Measurements from ENCODE around the gene RHO.
"Not testable (repeated sequence)": the region's sequence is repeated elsewhere in the genome, so short reads cannot be mapped to it uniquely, and the experiment has no call there.

Gene RHO

DNA sequence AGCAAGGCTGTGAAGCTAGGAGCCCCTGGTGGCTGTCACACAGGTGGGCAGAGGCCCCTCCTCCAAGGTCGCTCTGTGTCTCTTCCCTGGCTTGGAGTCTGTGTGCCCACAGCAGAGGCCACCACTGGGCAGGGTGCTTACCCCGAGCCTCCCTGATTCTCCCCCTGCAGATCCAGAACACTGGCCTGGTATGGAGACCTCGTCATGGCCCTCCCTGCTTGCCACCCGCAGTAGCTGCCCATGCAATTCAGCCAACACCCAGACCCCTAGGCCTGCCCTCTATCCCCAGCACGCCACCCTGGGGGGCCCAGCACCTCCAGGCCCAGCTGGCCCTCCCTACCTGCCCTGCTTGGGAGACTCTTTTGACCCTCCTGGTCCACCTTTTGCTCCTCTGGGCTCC lies 5.5 kb upstream of the RHO start:
- DNase-seq = no peak

DNA sequence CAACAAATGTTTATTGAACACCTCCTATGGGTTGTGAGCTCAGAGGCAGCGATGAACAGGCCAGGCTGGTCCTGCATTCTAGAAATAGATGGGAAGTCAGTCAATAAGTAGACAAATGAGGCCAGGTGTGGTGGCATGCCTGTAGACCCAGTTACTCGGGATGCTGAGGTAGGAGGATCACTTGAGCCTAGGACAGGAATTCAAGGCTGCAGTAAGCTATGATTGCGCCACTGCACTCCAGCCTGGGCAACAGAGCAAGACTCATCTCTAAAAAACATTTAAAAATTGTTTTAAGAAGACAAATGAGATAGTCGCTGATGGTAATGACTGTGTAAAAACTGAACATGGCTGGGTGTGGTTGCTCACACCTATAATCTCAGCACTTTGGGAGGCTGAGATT lies 4.4 kb upstream of the RHO start:
- no peak for DNase-seq

DNA sequence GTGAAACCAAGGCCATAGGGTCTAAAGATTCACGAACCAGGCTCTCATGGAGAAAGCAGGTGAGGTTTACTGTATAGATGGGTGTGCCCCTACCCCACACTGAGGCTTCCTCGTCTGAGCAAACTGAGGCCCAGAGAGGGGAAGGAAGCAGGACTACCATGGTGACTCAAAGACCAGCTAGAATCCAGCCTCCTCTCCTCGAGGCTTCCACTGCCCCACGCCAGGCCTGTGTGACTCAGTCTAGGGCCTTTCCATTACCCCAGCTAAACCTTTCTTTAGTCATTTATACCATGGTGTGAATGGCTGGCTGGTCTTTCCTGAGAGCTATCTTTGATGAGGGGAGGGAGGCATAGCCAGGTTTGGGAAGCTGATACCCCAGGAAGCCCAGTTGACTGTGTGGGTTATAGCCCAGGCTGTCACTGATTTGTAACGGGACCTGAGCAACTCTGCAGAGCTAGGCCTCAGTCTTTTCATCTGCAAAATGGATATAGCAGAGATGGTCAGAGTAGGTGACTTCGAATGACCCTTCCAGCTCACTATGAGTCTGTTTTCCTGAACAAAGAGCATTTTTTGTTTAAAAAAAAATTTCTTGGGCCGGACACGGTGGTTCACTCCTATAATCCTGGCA lies 3.0 kb upstream of the RHO start:
- no peak for DNase-seq

DNA sequence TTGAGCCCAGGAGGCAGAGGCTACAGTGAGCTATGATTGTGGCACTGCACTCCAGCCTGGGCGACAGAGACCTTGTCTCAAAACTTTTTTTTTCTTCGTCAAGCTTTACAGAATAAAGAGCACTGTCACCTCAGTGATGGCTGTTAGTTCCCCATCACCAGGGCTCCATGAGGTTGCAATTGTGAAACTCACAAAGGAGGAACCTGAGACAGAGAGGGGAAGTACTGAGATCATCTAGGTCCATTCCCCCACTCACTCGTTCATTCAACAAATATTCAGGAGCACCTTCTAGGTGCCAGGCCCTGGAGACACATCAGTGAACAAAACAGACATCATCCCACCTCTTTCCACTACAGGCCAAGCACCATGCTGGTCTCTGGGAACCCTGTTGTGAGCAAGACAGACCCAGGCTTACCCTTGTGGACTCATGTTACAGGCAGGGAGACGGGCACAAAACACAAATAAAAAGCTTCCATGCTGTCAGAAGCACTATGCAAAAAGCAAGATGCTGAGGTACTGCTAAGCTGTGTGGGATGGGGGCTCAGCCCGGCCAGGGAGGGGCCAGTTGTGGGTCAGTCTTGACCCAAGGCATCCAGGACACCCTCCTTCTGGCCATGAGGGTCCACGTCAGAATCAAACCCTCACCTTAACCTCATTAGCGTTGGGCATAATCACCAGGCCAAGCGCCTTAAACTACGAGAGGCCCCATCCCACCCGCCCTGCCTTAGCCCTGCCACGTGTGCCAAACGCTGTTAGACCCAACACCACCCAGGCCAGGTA lies 2.1 kb upstream of the RHO start:
- no peak for DNase-seq

DNA sequence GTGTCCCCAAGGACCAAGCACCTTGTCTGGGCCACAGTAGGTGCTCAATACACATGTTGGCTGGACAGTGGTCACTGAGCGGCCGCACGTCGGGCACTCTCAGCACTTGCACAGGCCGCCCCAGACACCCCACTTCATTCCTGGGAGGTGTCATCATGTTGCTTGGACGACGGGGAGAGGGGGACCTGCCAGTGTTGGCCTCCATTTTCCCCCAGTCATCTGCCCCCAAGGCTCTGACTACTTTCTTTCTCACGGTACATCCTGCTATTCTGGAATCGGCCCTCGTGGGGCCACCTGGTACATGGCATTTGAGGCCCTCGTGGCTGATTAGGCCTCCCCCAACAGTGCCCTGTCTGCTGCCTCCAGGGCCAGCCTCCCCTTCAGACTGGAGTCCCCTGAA lies 1.2 kb upstream of the RHO start:
- no peak for DNase-seq

DNA sequence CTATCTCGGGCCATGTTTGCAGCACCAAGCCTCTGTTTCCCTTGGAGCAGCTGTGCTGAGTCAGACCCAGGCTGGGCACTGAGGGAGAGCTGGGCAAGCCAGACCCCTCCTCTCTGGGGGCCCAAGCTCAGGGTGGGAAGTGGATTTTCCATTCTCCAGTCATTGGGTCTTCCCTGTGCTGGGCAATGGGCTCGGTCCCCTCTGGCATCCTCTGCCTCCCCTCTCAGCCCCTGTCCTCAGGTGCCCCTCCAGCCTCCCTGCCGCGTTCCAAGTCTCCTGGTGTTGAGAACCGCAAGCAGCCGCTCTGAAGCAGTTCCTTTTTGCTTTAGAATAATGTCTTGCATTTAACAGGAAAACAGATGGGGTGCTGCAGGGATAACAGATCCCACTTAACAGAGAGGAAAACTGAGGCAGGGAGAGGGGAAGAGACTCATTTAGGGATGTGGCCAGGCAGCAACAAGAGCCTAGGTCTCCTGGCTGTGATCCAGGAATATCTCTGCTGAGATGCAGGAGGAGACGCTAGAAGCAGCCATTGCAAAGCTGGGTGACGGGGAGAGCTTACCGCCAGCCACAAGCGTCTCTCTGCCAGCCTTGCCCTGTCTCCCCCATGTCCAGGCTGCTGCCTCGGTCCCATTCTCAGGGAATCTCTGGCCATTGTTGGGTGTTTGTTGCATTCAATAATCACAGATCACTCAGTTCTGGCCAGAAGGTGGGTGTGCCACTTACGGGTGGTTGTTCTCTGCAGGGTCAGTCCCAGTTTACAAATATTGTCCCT lies 1.2 kb downstream of the RHO start:
- DNase-seq = no peak

DNA sequence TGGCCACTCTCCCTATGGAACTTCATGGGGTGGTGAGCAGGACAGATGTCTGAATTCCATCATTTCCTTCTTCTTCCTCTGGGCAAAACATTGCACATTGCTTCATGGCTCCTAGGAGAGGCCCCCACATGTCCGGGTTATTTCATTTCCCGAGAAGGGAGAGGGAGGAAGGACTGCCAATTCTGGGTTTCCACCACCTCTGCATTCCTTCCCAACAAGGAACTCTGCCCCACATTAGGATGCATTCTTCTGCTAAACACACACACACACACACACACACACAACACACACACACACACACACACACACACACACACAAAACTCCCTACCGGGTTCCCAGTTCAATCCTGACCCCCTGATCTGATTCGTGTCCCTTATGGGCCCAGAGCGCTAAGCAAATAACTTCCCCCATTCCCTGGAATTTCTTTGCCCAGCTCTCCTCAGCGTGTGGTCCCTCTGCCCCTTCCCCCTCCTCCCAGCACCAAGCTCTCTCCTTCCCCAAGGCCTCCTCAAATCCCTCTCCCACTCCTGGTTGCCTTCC lies 1.9 kb downstream of the RHO start:
- DNase-seq = no peak

DNA sequence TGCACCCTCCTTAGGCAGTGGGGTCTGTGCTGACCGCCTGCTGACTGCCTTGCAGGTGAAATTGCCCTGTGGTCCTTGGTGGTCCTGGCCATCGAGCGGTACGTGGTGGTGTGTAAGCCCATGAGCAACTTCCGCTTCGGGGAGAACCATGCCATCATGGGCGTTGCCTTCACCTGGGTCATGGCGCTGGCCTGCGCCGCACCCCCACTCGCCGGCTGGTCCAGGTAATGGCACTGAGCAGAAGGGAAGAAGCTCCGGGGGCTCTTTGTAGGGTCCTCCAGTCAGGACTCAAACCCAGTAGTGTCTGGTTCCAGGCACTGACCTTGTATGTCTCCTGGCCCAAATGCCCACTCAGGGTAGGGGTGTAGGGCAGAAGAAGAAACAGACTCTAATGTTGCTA lies 2.4 kb downstream of the RHO start:
- DNase-seq = no peak

DNA sequence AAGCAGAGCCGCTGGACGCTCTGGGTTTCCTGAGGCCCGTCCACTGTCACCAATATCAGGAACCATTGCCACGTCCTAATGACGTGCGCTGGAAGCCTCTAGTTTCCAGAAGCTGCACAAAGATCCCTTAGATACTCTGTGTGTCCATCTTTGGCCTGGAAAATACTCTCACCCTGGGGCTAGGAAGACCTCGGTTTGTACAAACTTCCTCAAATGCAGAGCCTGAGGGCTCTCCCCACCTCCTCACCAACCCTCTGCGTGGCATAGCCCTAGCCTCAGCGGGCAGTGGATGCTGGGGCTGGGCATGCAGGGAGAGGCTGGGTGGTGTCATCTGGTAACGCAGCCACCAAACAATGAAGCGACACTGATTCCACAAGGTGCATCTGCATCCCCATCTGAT lies 3.3 kb downstream of the RHO start:
- no peak for DNase-seq

DNA sequence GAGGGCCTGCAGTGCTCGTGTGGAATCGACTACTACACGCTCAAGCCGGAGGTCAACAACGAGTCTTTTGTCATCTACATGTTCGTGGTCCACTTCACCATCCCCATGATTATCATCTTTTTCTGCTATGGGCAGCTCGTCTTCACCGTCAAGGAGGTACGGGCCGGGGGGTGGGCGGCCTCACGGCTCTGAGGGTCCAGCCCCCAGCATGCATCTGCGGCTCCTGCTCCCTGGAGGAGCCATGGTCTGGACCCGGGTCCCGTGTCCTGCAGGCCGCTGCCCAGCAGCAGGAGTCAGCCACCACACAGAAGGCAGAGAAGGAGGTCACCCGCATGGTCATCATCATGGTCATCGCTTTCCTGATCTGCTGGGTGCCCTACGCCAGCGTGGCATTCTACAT lies 3.8 kb downstream of the RHO start:
- no peak for DNase-seq

DNA sequence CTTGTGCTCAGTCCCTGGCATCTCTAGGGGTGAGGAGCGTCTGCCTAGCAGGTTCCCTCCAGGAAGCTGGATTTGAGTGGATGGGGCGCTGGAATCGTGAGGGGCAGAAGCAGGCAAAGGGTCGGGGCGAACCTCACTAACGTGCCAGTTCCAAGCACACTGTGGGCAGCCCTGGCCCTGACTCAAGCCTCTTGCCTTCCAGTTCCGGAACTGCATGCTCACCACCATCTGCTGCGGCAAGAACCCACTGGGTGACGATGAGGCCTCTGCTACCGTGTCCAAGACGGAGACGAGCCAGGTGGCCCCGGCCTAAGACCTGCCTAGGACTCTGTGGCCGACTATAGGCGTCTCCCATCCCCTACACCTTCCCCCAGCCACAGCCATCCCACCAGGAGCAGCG lies 5.0 kb downstream of the RHO start:
- no peak for DNase-seq

DNA sequence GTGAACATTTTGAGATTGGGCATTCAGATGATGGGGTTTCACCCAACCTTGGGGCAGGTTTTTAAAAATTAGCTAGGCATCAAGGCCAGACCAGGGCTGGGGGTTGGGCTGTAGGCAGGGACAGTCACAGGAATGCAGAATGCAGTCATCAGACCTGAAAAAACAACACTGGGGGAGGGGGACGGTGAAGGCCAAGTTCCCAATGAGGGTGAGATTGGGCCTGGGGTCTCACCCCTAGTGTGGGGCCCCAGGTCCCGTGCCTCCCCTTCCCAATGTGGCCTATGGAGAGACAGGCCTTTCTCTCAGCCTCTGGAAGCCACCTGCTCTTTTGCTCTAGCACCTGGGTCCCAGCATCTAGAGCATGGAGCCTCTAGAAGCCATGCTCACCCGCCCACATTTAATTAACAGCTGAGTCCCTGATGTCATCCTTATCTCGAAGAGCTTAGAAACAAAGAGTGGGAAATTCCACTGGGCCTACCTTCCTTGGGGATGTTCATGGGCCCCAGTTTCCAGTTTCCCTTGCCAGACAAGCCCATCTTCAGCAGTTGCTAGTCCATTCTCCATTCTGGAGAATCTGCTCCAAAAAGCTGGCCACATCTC lies 6.1 kb downstream of the RHO start:
- DNase-seq = no peak

DNA sequence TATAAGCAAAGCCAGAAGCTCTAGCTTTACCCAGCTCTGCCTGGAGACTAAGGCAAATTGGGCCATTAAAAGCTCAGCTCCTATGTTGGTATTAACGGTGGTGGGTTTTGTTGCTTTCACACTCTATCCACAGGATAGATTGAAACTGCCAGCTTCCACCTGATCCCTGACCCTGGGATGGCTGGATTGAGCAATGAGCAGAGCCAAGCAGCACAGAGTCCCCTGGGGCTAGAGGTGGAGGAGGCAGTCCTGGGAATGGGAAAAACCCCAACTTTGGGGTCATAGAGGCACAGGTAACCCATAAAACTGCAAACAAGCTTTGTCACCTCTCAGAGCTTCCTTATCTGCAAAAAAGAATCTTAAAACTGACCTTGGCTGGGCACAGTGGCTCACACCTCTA lies 6.6 kb downstream of the RHO start:
- no peak for DNase-seq

DNA sequence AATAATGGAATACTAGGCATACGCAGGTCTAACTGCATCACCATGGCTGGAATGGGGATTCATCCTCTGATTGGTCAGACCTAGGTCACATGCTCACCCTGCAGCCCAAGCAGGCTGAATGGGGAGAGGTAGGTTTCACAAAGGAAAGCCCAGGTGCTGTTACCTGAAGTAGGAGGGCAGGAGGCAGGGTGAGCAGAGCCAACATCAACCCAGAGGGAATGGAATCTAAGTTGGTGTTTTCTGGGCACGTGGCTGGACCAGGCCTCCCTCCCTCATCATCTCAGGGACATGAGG lies 7.9 kb downstream of the RHO start:
- no peak for DNase-seq

DNA sequence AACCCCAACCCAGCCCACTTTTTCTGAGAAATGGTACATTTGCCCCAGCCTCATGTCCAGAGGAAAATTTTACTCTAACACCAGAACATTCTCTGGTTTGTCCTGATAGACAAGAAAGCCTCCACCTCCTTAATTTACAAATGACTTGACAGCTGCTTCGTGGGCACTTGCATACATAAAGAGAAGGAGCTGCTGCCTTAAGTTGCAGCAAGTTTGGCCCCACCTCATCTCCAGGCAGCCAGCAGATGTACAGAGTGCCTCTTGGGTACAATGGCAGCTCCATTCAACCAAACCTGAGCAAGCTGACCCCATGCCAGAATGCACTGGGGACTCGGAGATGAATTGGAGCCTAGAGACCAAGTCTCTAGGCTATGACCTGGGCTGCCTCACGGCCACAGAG lies 8.4 kb downstream of the RHO start:
- no peak for DNase-seq

DNA sequence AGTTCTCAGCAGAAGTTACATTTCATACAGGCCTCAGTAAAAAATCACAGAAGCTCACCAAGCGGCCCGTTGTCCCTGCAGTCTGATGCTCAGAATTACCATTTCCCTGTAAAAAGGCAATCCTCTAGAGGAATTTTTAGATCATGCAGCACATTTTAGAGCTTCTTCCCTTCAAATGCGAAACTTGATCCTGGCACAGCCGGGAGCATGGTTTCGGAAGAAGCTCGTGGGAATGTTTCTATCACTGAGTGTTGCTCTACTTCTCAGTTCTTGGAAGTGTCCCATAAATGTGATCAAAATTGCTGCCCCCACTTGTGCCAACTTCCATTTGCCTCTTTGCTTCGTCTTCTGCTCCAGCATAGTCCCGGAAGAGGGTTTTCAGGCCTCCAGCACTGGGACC lies 10.8 kb downstream of the RHO start:
- DNase-seq = no peak

DNA sequence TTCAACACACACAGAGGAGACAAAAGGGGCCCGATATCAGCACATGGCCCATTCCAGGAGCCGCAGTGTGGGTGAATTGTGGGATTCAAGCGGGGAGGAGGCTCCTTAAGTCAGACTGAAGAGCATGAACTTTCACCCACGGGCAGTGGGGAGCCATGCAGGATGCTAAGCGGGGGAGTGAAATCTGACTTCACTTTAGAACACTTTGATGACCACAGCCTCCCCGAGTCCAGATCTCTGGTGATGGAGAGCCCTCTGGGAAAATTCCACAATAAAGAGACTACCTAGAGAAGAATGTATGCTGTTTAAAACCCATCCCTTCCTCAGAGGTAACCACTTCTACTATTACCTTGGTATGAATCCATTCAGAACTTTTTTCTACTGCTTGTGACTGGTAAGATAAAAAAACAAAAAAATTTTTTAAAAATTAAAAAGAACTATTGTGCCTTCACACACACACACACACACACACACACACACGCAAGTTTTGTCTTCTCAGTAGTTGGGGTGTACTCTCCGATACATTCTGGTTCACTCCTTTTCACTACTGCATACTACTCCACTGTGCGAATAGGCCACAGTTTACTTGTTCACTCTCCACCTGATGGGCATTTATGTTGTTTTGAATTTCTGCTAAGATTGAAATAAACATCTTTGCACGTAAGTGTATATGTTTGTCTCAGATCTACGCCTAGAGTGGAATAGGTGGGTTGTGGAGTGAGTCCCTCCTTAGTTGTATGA lies 12.5 kb downstream of the RHO start:
- DNase-seq = no peak

DNA sequence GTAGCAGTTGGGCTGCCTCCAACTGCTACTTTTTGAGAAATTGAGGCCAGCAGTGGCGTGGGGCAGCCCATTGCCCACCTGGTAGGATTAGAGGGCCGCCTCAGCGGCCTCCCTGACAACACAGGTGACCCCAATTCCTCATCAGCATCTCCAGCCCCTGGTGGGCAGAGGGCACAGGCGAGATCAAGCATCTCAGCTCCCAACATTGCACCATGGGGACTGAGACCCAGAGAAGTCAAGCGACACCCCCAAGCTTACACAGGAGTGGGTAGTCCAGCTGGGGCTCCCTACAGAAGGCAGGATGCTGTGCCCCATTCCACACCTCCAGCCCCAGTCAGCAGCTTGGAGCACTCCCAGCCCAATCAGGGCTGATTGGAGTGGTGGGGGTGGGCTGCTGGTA lies 14.3 kb downstream of the RHO start:
- no peak for DNase-seq

DNA sequence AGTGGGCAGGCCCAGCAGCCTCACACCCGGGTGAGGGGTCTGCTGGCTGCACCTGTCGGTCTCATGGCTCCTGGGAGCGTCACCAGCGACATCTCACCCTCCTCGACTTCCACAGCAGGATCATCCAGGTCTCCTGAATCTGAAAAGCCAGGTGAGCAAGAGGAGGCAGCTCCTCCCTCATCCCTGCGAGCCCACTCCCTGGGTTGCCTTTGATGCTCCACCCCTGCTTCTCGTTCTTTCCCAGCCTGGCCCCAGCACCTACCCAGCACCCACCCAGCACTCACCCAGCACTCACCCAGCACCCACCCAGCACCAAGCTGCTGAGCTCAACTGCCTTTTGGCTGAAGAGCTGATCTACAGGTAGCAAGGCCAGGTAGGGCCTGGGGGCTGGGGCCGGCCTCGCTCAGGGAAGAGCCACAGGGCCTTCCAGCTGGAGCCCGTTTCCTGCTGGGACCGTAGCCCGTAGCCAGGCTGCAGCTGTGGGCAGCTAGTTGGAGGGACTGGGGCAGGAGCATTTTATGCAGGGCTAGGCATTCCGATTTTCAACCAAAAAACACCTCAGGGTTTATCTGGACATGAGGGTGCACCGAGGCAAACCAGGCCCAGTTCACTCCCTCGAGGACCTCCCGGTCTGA lies 14.8 kb downstream of the RHO start, which contains the start of gene H1-8:
Gene H1-8 (plus strand): TSS at position 20 of the 635 bp plus-strand sequence. CDS start 44 bp downstream, at position 64.
- no peak for DNase-seq

DNA sequence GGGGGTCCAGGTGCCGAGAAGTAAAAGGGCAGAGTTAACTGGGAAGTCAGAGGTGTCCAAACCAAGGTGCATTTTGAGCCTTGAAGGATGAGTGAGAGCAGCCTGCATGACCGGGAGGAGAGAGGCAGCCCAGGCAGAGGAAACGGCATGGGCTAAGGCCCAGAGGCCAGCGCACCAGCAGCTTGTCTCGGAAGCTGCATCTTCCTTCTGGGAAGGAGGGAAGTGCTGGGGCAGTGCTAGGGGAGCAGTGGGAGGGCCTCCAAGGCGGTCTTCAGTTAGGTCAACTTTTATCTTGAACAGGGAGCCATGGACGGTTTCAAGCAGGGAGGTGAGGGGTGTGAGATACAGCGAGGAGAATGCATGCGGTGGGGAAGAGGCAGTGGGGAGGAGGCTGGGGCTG lies 15.6 kb downstream of the RHO start:
- DNase-seq = no peak

DNA sequence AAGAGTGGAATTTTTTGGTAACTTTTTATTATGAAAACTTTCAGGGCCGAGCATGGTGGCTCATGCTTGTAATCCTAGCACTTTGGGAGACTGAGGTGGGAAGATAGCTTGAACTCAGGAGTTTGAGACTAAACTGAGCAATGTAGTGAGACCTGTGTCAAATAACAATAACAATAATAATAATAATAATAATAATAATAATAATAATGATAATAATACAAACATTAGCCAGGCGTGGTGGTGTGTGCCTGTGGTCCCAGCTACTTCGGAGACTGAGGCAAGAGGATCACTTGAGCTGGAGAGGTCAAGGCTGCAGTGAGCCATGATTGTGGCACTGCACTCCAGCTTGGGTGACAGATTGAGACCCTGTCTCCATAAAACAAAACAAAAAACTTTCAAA lies 17.5 kb downstream of the RHO start:
- not testable (repeated sequence) for DNase-seq

DNA sequence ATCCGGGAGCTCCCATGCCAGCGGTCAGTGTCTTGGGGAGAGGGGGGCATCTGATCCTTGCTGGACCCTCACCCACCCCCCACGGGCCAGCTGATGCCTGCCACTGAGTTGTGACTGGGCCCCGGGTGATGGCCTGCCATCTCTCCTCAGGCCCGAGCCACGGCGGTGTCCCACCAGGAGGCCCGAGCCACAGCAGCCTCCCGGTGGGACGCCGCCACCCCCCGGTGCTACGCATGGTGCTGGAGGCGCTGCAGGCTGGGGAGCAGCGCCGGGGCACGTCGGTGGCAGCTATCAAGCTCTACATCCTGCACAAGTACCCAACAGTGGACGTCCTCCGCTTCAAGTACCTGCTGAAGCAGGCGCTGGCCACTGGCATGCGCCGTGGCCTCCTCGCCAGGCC lies 18.8 kb downstream of the RHO start:
- no peak for DNase-seq

Measured in 8988T (cell line).